Gastrocnemius medialis (tissue), 4 donors: ENCODE measurements around the gene B3GNT9. TPM values are rescaled to one million over a fixed set of nuclear protein-coding genes. Genes with fewer than 3 reads are reported as not detected.

ENCODE experiments used
- ATAC-seq, 2 donors: fragments of 150-250 bp; one replicate each; pipeline ENCODE4 v1.9.1; 2016
- DNase-seq, 2 donors: peaks; one replicate each; pipeline ENCODE4 v3.0.0-alpha.2; 2019
- H3K27ac ChIP-seq, 4 donors: fragments of 200-600 bp; sonication (generic); 1 replicate in 1 of 4; 2 replicates in 3 of 4; pipeline ENCODE4 v1.5.1; 2016 to 2018; ENCODE audit warnings: mild to moderate bottlenecking in 2 of 4, moderate library complexity in 1 of 4
- H3K27me3 ChIP-seq, 3 donors: fragments of 200-600 bp; sonication (generic) in 2 of 3; 1 replicate in 1 of 3; 2 replicates in 2 of 3; pipeline versions ENCODE4 v1.5.1 to v1.6.0; 2016 to 2019; ENCODE audit warnings: mild to moderate bottlenecking in 1 of 3, moderate library complexity in 1 of 3
- H3K36me3 ChIP-seq, 2 donors: fragments of 200-600 bp; sonication (generic) in 1 of 2; one replicate each; pipeline ENCODE4 v1.5.1; 2017 to 2018
- H3K4me1 ChIP-seq, 2 donors: fragments of 200-600 bp; sonication (generic) in 1 of 2; one replicate each; pipeline ENCODE4 v1.5.1; 2016 to 2017; ENCODE audit warnings: mild to moderate bottlenecking in 2 of 2
- H3K4me3 ChIP-seq, 4 donors: fragments of 200-600 bp; sonication (generic) in 3 of 4; 1 replicate in 1 of 4; 2 replicates in 3 of 4; pipeline ENCODE4 v1.5.1; 2016 to 2019; ENCODE audit warnings: mild to moderate bottlenecking in 2 of 4
- H3K9me3 ChIP-seq, 3 donors: fragments of 200-600 bp; sonication (generic) in 2 of 3; 1 replicate in 1 of 3; 2 replicates in 2 of 3; pipeline ENCODE4 v1.5.1; 2016 to 2019
- POLR2A ChIP-seq, 2 donors: fragments of 450-650 bp; IDR thresholded peaks; one replicate each; pipeline ENCODE4 v1.6.1; 2017; ENCODE audit warnings: antibody characterized with exemption in 2 of 2, mild to moderate bottlenecking in 2 of 2, moderate library complexity in 2 of 2
- in situ Hi-C, 4 donors: fragments of 200-750 bp; cut with MboI; loops; one replicate each; pipeline versions ENCODE4 v1.15.0 to v1.8.0; 2017; ENCODE audit warnings: low sequenced_read_pairs in 4 of 4
- intact Hi-C: fragments of 100-400 bp; cut with DNase I; formaldehyde crosslinking; loops from one replicate; pipeline ENCODE4 v1.15.1; 2023; ENCODE audit warnings: low total_unique reads
- total RNA-seq, 4 donors: library from RNA; depleted of rRNA; stranded (reverse); fragments of >200 nt; gene quantifications; one replicate each; pipeline versions ENCODE4 v1.1.0 to v1.2.3, GENCODE V29; 2016
- TF ChIP-seq, protein P1 (sequence below), 5 experiments: fragments of 450-650 bp in 3 of 5; fragments of 200-600 bp in 2 of 5; sonication (generic) in 2 of 5; IDR thresholded peaks in 4 of 5; conservative IDR thresholded peaks in 1 of 5; 1 replicate in 4 of 5; 2 replicates in 1 of 5; pipeline ENCODE4 v1.5.1; 2016 to 2019; ENCODE audit warnings: antibody characterized with exemption in 5 of 5, mild to moderate bottlenecking in 3 of 5, moderate library complexity in 3 of 5

B3GNT9 gene, protein sequence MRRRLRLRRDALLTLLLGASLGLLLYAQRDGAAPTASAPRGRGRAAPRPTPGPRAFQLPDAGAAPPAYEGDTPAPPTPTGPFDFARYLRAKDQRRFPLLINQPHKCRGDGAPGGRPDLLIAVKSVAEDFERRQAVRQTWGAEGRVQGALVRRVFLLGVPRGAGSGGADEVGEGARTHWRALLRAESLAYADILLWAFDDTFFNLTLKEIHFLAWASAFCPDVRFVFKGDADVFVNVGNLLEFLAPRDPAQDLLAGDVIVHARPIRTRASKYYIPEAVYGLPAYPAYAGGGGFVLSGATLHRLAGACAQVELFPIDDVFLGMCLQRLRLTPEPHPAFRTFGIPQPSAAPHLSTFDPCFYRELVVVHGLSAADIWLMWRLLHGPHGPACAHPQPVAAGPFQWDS
- 1 to 10 TPM; 1.5 to 3.1 (median 2.6) TPM for total RNA-seq

GRCh38 chr16:67150833-67151396 lies at the start of gene B3GNT9:
Gene B3GNT9, minus strand, starts transcription at chr16:67150998. Its CDS starts 513 bp downstream, at chr16:67150485.
- no peak for DNase-seq
- peak in 1 of 2 donors; percentile 33 for ATAC-seq
- H3K36me3 ChIP-seq = peaks cover 0 to 29% of the 10 kb centered on the region in 2 donors
- peak in 1 of 2 donors; percentile 11 for TF ChIP-seq POLR2A (IDR thresholded peaks at IDR 0.05)
- TF ChIP-seq, protein P1, sequence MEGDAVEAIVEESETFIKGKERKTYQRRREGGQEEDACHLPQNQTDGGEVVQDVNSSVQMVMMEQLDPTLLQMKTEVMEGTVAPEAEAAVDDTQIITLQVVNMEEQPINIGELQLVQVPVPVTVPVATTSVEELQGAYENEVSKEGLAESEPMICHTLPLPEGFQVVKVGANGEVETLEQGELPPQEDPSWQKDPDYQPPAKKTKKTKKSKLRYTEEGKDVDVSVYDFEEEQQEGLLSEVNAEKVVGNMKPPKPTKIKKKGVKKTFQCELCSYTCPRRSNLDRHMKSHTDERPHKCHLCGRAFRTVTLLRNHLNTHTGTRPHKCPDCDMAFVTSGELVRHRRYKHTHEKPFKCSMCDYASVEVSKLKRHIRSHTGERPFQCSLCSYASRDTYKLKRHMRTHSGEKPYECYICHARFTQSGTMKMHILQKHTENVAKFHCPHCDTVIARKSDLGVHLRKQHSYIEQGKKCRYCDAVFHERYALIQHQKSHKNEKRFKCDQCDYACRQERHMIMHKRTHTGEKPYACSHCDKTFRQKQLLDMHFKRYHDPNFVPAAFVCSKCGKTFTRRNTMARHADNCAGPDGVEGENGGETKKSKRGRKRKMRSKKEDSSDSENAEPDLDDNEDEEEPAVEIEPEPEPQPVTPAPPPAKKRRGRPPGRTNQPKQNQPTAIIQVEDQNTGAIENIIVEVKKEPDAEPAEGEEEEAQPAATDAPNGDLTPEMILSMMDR (IDR thresholded peaks at IDR 0.05 in 4 of 5, conservative IDR thresholded peaks at IDR 0.05 in 1 of 5) = no peak
- peak within 1 kb of the TSS; percentile 54 to 76 (median 70) for H3K27ac ChIP-seq
- H3K4me1 ChIP-seq = peaks cover 7 to 19% of the 10 kb centered on the region in 2 donors
- no peaks in the 10 kb centered on the region for H3K9me3 ChIP-seq
- peak within 1 kb of the TSS; percentile 60 to 82 (median 67) for H3K4me3 ChIP-seq
- intact Hi-C loops = no loop called here
- in situ Hi-C loops = loop anchor here in 3 of 4 donors (10.0 kb wide), 3 partner anchors 136 to 186 kb away; partner anchors contain the start of gene CES3 (in 1 of the 3)
- H3K27me3 ChIP-seq = peaks cover 3 to 12% (median 4%) of the 10 kb centered on the region in 3 donors

- peaks cover 0 to 9% of the 10 kb centered on the region in 2 donors for H3K4me1 ChIP-seq
- TF ChIP-seq, protein P1 (IDR thresholded peaks at IDR 0.05 in 4 of 5, conservative IDR thresholded peaks at IDR 0.05 in 1 of 5) = no peak
- TF ChIP-seq POLR2A (IDR thresholded peaks at IDR 0.05) = no peak
- no peak overlapping the region for H3K4me3 ChIP-seq
- DNase-seq (no peak), ATAC-seq (no peak)
- no peak overlapping the region for H3K27ac ChIP-seq
- no peaks in the 10 kb centered on the region for H3K9me3 ChIP-seq
- intact Hi-C loops = no loop called here
- in situ Hi-C loops = no loop called here
- H3K27me3 ChIP-seq = no peaks in the 10 kb centered on the region
- H3K36me3 ChIP-seq = peaks cover 3 to 42% of the 10 kb centered on the region in 2 donors
These were observed 49.7 kb upstream of the B3GNT9 start for GRCh38 chr16:67200491-67200890.

DNA sequence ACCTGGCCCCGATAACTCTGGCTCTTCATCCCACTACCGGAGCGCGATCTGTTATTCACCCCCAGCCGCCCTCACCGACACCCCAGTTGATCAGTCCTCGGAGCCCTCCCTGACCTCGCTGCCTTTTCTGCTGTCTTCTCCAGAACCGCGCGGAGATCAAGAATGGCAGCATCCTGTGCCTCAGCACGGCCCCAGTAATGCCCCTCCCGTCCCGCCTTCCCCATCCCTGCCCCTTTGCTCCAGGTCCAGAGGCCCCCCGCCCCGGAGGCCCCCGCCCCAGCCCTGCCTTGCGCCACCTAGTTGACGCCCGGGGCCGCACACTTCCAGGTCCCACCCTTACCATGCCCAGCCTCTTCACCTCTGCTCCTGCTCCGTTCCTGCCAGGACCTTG lies 49.0 kb upstream of the B3GNT9 start:
- Histone ChIP-seq H3K9me3 (no peaks in the 10 kb centered on the region), H3K27me3 (no peaks in the 10 kb centered on the region), H3K4me1 (peaks cover 0 to 9% of the 10 kb centered on the region in 2 donors), H3K36me3 (peaks cover 3 to 49% of the 10 kb centered on the region in 2 donors), H3K4me3 (no peak overlapping the region), H3K27ac (no peak overlapping the region)
- TF ChIP-seq POLR2A (IDR thresholded peaks at IDR 0.05) = no peak
- TF ChIP-seq, protein P1 (IDR thresholded peaks at IDR 0.05 in 4 of 5, conservative IDR thresholded peaks at IDR 0.05 in 1 of 5) = no peak
- intact Hi-C loops = no loop called here
- ATAC-seq (no peak), DNase-seq (peak in 1 of 2 donors; percentile 16)
- in situ Hi-C loops = no loop called here

- peak in 1 of 2 donors; percentile 16 for DNase-seq
- Histone ChIP-seq H3K36me3 (peaks cover 3 to 54% of the 10 kb centered on the region in 2 donors), H3K27me3 (no peaks in the 10 kb centered on the region), H3K4me1 (peaks cover 0 to 11% of the 10 kb centered on the region in 2 donors), H3K4me3 (no peak within 1 kb of the TSS), H3K9me3 (no peaks in the 10 kb centered on the region), H3K27ac (peak within 1 kb of the TSS in 1 of 4 donors; percentile 27)
- in situ Hi-C loops (no loop called here), intact Hi-C loops (no loop called here)
- peak in 1 of 2 donors; percentile 11 for ATAC-seq
- TF ChIP-seq, protein P1 (IDR thresholded peaks at IDR 0.05 in 4 of 5, conservative IDR thresholded peaks at IDR 0.05 in 1 of 5) = peak in 2 of 5 experiments; percentile 24 to 34
- TF ChIP-seq POLR2A (IDR thresholded peaks at IDR 0.05) = no peak
These were observed 48.4 kb upstream of the B3GNT9 start, which contains the start of gene ELMO3 for GRCh38 chr16:67199011-67199807. Gene ELMO3, plus strand, starts transcription at chr16:67199131. Its CDS starts 196 bp downstream, at chr16:67199327.
